Sigmoid colon (tissue), 7 donors: Measurements from ENCODE around the gene CTXN1. TPM values are rescaled to one million over a fixed set of nuclear protein-coding genes. Genes with fewer than 3 reads are reported as not detected.
"Not testable (repeated sequence)": the region's sequence is repeated elsewhere in the genome, so short reads cannot be mapped to it uniquely, and the experiment has no call there.

Source experiments
- DNase-seq: peaks from one replicate; pipeline ENCODE4 v3.0.0-alpha.2; 2019
- H3K27ac ChIP-seq, 4 donors: fragments of 200-600 bp; sonication (generic); one replicate each; pipeline ENCODE4 v1.5.1; 2016 to 2019; ENCODE audit warnings: mild to moderate bottlenecking in 1 of 4
- H3K27me3 ChIP-seq, 3 donors: fragments of 200-600 bp; sonication (generic); one replicate each; pipeline ENCODE4 v1.5.1; 2019; ENCODE audit warnings: mild to moderate bottlenecking in 1 of 3
- H3K36me3 ChIP-seq, 4 donors: fragments of 200-600 bp; sonication (generic); one replicate each; pipeline ENCODE4 v1.5.1; 2016 to 2019
- H3K4me1 ChIP-seq, 4 donors: fragments of 200-600 bp; sonication (generic); one replicate each; pipeline ENCODE4 v1.5.1; 2017 to 2019
- H3K4me3 ChIP-seq, 4 donors: fragments of 200-600 bp; sonication (generic); one replicate each; pipeline ENCODE4 v1.5.1; 2017 to 2019; ENCODE audit warnings: mild to moderate bottlenecking in 2 of 4, moderate library complexity in 1 of 4
- H3K9me3 ChIP-seq, 4 donors: fragments of 200-600 bp in 3 of 4; sonication (generic) in 3 of 4; one replicate each; pipeline versions ENCODE4 v1.5.1 to v1.6.1; 2013 to 2019
- EP300 ChIP-seq, 4 donors: sonication (generic); formaldehyde crosslinking; IDR thresholded peaks; one replicate each; pipeline ENCODE4 v1.6.1; 2017; ENCODE audit warnings: antibody characterized with exemption in 4 of 4
- POLR2A ChIP-seq, 2 donors: fragments of 450-650 bp; IDR thresholded peaks; one replicate each; pipeline ENCODE4 v1.6.1; 2016; ENCODE audit warnings: antibody characterized with exemption in 2 of 2, mild to moderate bottlenecking in 2 of 2, moderate library complexity in 2 of 2
- POLR2AphosphoS5 ChIP-seq, 4 donors: sonication (generic); formaldehyde crosslinking; IDR thresholded peaks; one replicate each; pipeline ENCODE4 v1.6.1; 2017; ENCODE audit warnings: antibody characterized with exemption in 4 of 4
- WGBS, 2 donors: extraction: QIAGEN DNeasy Blood & Tissue Kit; methylation state at CpG; one replicate each; pipeline ENCODE4 v1.1.7; 2013; 5-methylcytosine and 5-hydroxymethylcytosine counted together
- intact Hi-C: fragments of 100-400 bp; cut with DNase I; formaldehyde crosslinking; loops from one replicate; pipeline ENCODE4 v1.15.1; 2023
- polyA plus RNA-seq, 3 donors: library from polyadenylated mRNA; stranded (reverse); fragments of 200-250 nt; gene quantifications; one replicate each; pipeline ENCODE4 v1.2.3, GENCODE V29; 2013
- total RNA-seq, 4 donors: library from RNA; depleted of rRNA; stranded (reverse); fragments of >200 nt; gene quantifications; one replicate each; pipeline ENCODE4 v1.1.0, GENCODE V29; 2016
- TF ChIP-seq, protein P1 (sequence below), 4 experiments: fragments of 450-650 bp in 3 of 4; fragments of 200-600 bp in 1 of 4; IDR thresholded peaks; one replicate each; pipeline ENCODE4 v1.5.1; 2016 to 2019; ENCODE audit warnings: antibody characterized with exemption in 4 of 4, mild to moderate bottlenecking in 3 of 4, moderate library complexity in 2 of 4
- donor health status: healthy with polysubstance abuse.
- donor health status: Bipolar disorder and iron deficiency.
- donor health status: healthy.

Gene CTXN1
- total and polyA plus RNA-seq, 7 donors, result 0.60 to 92.2 (median 25.3) TPM

DNA sequence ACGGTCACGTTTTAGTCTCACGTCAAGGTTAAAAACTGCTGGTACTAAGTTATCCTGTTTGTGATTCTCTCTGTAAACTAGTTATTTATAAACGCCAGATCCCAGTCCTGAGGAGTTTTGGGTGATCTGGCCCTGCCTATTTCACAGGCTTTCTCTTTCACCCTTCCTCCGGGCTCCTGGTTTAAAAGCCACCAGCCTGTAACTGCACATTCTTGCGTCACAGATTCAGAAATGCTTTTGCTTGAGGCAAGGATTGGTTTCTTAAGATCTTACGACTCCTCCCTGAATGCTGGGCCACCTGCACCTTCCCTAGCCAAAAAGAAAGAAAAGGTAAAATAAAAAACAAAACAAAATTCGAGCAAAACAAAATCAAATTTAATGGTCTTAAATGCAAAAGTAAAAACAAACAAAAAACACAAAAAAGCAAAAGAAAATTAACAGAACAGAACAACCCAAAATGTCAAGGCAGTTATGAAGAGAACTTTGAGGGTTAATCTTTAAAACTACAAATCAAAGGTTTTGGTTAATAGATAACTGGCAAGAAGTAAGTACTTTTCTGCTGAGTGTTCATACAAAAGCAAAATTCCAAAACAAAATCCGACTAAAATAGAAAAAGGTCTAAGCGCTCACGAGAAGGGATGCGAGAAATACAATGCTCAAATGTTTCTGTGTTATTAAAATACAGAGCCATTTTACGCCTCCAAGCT is 36.1 kb upstream of the CTXN1 start:
- no peak overlapping the region for H3K27ac ChIP-seq
- H3K4me1 ChIP-seq, result no peaks in the 10 kb centered on the region
- intact Hi-C loops, result no loop called here
- peaks cover 29 to 71% (median 43%) of the 10 kb centered on the region in 4 donors for H3K36me3 ChIP-seq
- no peak overlapping the region for H3K4me3 ChIP-seq
- no peak for TF ChIP-seq EP300 (IDR thresholded peaks at IDR 0.05)
- no peak for TF ChIP-seq POLR2AphosphoS5 (IDR thresholded peaks at IDR 0.05)
- TF ChIP-seq POLR2A (IDR thresholded peaks at IDR 0.05), result no peak
- TF ChIP-seq, protein P1, sequence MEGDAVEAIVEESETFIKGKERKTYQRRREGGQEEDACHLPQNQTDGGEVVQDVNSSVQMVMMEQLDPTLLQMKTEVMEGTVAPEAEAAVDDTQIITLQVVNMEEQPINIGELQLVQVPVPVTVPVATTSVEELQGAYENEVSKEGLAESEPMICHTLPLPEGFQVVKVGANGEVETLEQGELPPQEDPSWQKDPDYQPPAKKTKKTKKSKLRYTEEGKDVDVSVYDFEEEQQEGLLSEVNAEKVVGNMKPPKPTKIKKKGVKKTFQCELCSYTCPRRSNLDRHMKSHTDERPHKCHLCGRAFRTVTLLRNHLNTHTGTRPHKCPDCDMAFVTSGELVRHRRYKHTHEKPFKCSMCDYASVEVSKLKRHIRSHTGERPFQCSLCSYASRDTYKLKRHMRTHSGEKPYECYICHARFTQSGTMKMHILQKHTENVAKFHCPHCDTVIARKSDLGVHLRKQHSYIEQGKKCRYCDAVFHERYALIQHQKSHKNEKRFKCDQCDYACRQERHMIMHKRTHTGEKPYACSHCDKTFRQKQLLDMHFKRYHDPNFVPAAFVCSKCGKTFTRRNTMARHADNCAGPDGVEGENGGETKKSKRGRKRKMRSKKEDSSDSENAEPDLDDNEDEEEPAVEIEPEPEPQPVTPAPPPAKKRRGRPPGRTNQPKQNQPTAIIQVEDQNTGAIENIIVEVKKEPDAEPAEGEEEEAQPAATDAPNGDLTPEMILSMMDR (IDR thresholded peaks at IDR 0.05), result no peak
- no peak for DNase-seq
- H3K9me3 ChIP-seq, result no peaks in the 10 kb centered on the region
- H3K27me3 ChIP-seq, result no peaks in the 10 kb centered on the region
- 84 to 89% methylated on average over 13 of the region's 13 CpGs for WGBS, 2 donors

DNA sequence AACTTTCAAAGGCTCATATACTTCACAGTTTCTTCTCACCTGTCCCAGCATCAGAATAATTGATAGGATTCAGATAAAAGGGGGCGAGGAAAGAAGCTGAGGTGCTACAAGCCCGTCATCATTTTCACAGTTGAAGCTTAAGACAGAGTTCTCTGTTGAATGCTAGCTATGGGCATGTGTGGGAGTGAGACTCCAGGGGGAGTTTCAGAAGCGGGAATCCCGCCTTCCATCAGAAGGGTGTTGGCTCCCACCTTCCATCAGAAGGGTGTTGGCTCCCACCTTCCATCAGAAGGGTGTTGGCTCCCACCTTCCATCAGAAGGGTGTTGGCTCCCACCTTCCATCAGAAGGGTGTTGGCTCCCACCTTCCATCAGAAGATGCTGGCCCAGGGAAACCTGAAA is 35.1 kb upstream of the CTXN1 start:
- H3K27me3 ChIP-seq, H3K4me3 ChIP-seq, H3K4me1 ChIP-seq, H3K27ac ChIP-seq, intact Hi-C loops, H3K9me3 ChIP-seq, DNase-seq: not testable (repeated sequence)
- H3K36me3 ChIP-seq, result peaks cover 19 to 62% (median 33%) of the 10 kb centered on the region in 4 donors
- WGBS, 2 donors, result 94 to 95% methylated on average over 4 of the region's 4 CpGs

DNA sequence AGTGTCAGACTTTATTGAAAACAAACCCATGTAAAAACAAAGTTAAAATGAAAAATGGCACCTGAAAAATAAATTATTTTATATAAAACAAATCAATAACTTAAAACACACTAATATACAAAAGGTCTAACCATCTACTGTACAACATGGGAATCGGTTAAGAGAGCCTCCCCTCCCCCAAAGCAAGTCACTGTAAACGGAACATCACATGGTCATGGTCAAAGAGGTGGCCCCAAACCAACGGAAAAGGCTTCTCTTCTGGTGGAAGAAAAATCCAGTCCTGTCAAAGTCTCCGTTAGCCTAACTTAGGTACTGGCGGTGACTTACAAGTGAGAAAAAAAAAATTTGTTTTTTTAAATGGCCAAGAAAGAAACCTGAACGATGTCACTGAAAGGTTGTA is 33.3 kb upstream of the CTXN1 start:
- no peak for DNase-seq
- Histone ChIP-seq H3K4me3 (no peak overlapping the region), H3K4me1 (no peaks in the 10 kb centered on the region), H3K9me3 (no peaks in the 10 kb centered on the region), H3K36me3 (peaks cover 13 to 43% (median 22%) of the 10 kb centered on the region in 4 donors), H3K27me3 (no peaks in the 10 kb centered on the region), H3K27ac (no peak overlapping the region)
- 50 to 75% methylated on average over 6 of the region's 6 CpGs for WGBS, 2 donors
- no peak for TF ChIP-seq EP300 (IDR thresholded peaks at IDR 0.05)
- TF ChIP-seq, protein P1 (IDR thresholded peaks at IDR 0.05), result no peak
- no peak for TF ChIP-seq POLR2AphosphoS5 (IDR thresholded peaks at IDR 0.05)
- no peak for TF ChIP-seq POLR2A (IDR thresholded peaks at IDR 0.05)
- intact Hi-C loops, result no loop called here

DNA sequence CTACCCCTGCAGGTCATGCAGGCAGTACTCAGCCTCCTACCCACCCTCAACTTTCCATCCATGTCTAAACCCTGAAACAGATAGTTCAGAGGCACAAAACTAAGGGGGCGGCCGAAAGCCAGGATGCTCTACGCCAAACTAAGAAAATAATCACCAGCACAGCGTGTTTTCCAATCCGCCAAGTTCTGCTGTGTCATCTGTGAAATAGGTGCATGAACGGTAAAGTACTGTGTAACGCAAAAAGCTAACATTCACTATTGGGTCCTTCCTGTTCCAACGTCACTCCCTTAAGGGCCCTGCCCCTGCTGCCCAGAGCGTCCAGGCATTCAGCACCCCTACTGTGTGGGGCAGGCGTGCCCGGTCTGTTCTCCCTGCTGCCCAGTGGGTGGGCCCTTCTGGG is 29.8 kb upstream of the CTXN1 start:
- Histone ChIP-seq H3K4me3 (no peak overlapping the region), H3K27me3 (no peaks in the 10 kb centered on the region), H3K36me3 (peaks cover 0 to 8% (median 3%) of the 10 kb centered on the region in 4 donors), H3K9me3 (no peaks in the 10 kb centered on the region), H3K27ac (no peak overlapping the region), H3K4me1 (peaks cover 0 to 4% (median 0%) of the 10 kb centered on the region in 4 donors)
- no peak for DNase-seq
- intact Hi-C loops, result no loop called here
- 89 to 91% methylated on average over 11 of the region's 11 CpGs for WGBS, 2 donors
- TF ChIP-seq POLR2AphosphoS5 (IDR thresholded peaks at IDR 0.05) (no peak), EP300 (IDR thresholded peaks at IDR 0.05) (no peak), POLR2A (IDR thresholded peaks at IDR 0.05) (no peak)
- TF ChIP-seq, protein P1 (IDR thresholded peaks at IDR 0.05), result no peak

DNA sequence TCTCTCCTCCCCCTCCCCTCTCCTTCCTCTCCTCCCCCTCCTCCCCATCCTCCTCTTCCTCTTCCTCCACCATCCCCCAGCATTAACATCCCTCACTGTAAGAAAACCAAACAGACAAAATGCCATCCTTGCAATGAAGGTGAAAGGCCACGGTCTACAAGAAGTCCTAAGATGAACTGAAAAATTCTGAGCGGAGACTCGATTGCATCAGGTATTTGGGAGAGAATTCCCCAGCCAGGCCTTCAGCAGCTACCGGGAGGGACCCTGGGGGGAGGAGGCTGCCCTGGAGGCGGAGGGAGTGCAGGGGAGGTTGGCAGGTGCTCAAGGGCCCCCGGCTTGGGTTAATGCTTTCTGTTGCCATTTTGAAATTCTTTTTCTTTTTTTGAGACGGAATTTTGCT is 27.6 kb upstream of the CTXN1 start:
- intact Hi-C loops, result no loop called here
- Histone ChIP-seq H3K27ac (no peak overlapping the region), H3K27me3 (no peaks in the 10 kb centered on the region), H3K36me3 (no peaks in the 10 kb centered on the region), H3K9me3 (no peaks in the 10 kb centered on the region), H3K4me3 (no peak overlapping the region), H3K4me1 (peaks cover 0 to 4% (median 0%) of the 10 kb centered on the region in 4 donors)
- no peak for DNase-seq
- WGBS, 2 donors, result 84 to 88% methylated on average over 7 of the region's 7 CpGs
- TF ChIP-seq POLR2A (IDR thresholded peaks at IDR 0.05) (no peak), EP300 (IDR thresholded peaks at IDR 0.05) (no peak), POLR2AphosphoS5 (IDR thresholded peaks at IDR 0.05) (no peak)
- TF ChIP-seq, protein P1 (IDR thresholded peaks at IDR 0.05), result no peak
